Measurements from ENCODE around the gene FAM229A. TPM values are rescaled to one million over a fixed set of nuclear protein-coding genes. Genes with fewer than 3 reads are reported as not detected.

Gene FAM229A
- total and polyA plus RNA-seq, 2 donors (not counting 1 experiment from before 2014, with no cell fraction given), result 0.77 to 0.99 TPM

DNA sequence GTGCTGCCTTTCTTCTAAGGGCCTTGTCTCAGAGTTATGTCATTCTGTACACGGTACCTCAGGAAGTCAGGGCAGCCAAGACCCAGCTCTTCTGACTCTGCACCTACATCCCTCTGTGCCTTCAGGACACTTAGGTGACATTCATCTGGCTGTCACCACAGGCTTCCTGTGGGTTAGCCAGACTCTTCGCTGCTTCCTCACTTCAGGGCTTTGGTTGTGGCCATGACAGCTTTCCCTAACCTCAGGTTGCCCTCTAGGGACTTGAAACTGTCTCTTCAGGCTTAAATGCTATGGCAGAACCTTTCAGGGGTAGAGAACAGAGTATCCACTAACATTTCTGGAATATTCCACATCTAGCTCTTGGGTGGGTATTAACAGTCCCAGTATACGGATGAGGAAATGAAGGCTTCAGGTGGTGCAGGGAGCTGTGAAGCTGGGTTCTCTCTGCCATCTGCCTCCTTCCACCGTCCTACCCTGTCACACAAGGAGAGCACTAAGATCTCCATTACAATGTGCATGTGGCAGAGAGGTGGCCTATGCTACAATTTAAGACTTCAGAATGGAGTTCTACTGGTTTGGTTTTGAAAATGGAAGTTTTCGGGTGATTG, 10.0 kb upstream of the FAM229A start:
- peaks cover 6% of the 10 kb centered on the region for H3K36me3 ChIP-seq (ENCODE audit: control insufficient read depth, insufficient read depth, low read length)
- H3K27me3 ChIP-seq (ENCODE audit: control insufficient read depth, insufficient read depth, low read length), result no peaks in the 10 kb centered on the region
- no peaks in the 10 kb centered on the region for H3K9me3 ChIP-seq (ENCODE audit: control insufficient read depth, insufficient read depth, low read depth, low read length)
- TF ChIP-seq, protein P1, sequence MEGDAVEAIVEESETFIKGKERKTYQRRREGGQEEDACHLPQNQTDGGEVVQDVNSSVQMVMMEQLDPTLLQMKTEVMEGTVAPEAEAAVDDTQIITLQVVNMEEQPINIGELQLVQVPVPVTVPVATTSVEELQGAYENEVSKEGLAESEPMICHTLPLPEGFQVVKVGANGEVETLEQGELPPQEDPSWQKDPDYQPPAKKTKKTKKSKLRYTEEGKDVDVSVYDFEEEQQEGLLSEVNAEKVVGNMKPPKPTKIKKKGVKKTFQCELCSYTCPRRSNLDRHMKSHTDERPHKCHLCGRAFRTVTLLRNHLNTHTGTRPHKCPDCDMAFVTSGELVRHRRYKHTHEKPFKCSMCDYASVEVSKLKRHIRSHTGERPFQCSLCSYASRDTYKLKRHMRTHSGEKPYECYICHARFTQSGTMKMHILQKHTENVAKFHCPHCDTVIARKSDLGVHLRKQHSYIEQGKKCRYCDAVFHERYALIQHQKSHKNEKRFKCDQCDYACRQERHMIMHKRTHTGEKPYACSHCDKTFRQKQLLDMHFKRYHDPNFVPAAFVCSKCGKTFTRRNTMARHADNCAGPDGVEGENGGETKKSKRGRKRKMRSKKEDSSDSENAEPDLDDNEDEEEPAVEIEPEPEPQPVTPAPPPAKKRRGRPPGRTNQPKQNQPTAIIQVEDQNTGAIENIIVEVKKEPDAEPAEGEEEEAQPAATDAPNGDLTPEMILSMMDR (conservative IDR thresholded peaks at IDR 0.05 in 1 of 2, IDR thresholded peaks at IDR 0.05 in 1 of 2; ENCODE audit: low read depth in 1 of 2, low read length in 2 of 2), result no peak
- TF ChIP-seq EZH2 (IDR thresholded peaks at IDR 0.05; ENCODE audit: low read length, missing control alignments), result no peak
- DNase-seq (ENCODE audit: low read depth in 2 of 2), result no peak
- no peak overlapping the region for H3K4me3 ChIP-seq (replicated peaks in 1 of 4; ENCODE audit: control extremely low read depth in 1 of 4, insufficient read depth in 1 of 4, low read depth in 3 of 4, low read length in 4 of 4)
- H3K9ac ChIP-seq (ENCODE audit: insufficient read depth, low read length), result no peak overlapping the region
- H3K27ac ChIP-seq (ENCODE audit: insufficient read depth, low read length), result no peak overlapping the region
- no peak overlapping the region for H3K4me2 ChIP-seq (ENCODE audit: extremely low read depth, insufficient read depth, low read length)
- no peak overlapping the region for H2AFZ ChIP-seq (ENCODE audit: low read length)
- no peaks in the 10 kb centered on the region for H3K79me2 ChIP-seq (ENCODE audit: control insufficient read depth, insufficient read depth, low read length)
- no peaks in the 10 kb centered on the region for H3K4me1 ChIP-seq (ENCODE audit: control insufficient read depth, extremely low read depth, insufficient read depth, low read length)
- H4K20me1 ChIP-seq (ENCODE audit: control insufficient read depth, extremely low read depth, insufficient read depth, low read length), result no peaks in the 10 kb centered on the region

DNA sequence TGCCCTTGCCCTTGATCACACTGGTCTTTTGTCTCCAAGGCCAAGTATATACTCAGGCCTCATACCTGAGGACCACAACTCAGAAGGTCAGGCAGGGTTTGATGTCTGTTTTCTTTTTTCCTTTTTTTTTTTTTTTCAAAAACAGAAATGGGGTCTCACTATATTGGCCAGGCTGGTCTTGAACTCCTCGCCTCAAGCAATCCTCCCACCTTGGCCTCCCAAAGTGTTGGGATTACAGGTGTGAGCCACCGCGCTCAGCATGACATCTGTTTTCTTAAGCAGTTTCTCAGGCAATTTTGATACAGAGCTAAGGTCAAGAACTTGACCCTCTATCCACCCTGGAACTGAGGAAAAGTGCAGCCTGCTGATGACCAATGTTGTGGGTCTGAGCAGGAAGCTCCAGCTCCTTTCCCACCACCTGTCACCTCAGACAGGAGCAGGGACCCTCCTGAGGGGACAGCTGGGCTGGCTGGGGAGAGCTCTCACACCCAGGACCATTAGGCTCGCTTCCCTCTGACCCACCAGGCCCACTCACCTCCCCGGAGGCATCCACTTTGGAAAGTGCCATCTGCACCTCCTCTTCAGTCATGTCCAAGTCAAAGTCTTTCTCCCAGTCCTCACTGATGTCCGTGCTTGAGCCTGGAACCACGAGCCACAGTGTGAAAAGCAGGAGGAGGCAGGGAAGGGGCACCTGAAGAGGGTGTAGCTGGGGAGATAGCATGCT, 5.8 kb upstream of the FAM229A start:
- H3K4me1 ChIP-seq (ENCODE audit: control insufficient read depth, extremely low read depth, insufficient read depth, low read length), result no peaks in the 10 kb centered on the region
- no peaks in the 10 kb centered on the region for H3K27me3 ChIP-seq (ENCODE audit: control insufficient read depth, insufficient read depth, low read length)
- H4K20me1 ChIP-seq (ENCODE audit: control insufficient read depth, extremely low read depth, insufficient read depth, low read length), result no peaks in the 10 kb centered on the region
- no peak overlapping the region for H3K4me3 ChIP-seq (replicated peaks in 1 of 4; ENCODE audit: control extremely low read depth in 1 of 4, insufficient read depth in 1 of 4, low read depth in 3 of 4, low read length in 4 of 4)
- no peak overlapping the region for H3K4me2 ChIP-seq (ENCODE audit: extremely low read depth, insufficient read depth, low read length)
- DNase-seq (ENCODE audit: low read depth in 2 of 2), result no peak
- H3K27ac ChIP-seq (ENCODE audit: insufficient read depth, low read length), result no peak overlapping the region
- no peaks in the 10 kb centered on the region for H3K9me3 ChIP-seq (ENCODE audit: control insufficient read depth, insufficient read depth, low read depth, low read length)
- no peak overlapping the region for H2AFZ ChIP-seq (ENCODE audit: low read length)
- no peak overlapping the region for H3K9ac ChIP-seq (ENCODE audit: insufficient read depth, low read length)
- TF ChIP-seq, protein P1 (conservative IDR thresholded peaks at IDR 0.05 in 1 of 2, IDR thresholded peaks at IDR 0.05 in 1 of 2; ENCODE audit: low read depth in 1 of 2, low read length in 2 of 2), result no peak
- no peak for TF ChIP-seq EZH2 (IDR thresholded peaks at IDR 0.05; ENCODE audit: low read length, missing control alignments)
- peaks cover 15% of the 10 kb centered on the region for H3K36me3 ChIP-seq (ENCODE audit: control insufficient read depth, insufficient read depth, low read length)
- H3K79me2 ChIP-seq (ENCODE audit: control insufficient read depth, insufficient read depth, low read length), result no peaks in the 10 kb centered on the region

DNA sequence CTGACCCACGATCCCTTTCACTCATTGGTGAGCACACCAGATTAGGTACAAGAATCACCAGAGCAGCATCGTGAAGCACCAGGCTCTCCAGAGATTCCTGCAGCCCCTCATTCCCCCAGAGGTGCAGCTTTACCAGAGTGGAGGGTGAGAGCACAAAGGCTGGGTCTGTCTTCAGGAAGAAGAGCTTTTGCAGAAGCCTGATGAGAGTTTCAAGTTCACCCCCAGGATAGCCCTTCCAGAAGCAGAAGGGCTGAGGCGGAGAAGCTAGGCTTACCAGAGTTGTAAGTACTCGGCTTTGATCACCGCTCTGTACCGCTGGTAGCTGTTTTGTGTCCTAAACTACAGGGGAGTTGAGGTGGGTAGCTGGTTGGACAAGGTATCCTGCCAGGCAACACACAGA, 3.2 kb upstream of the FAM229A start:
- H4K20me1 ChIP-seq (ENCODE audit: control insufficient read depth, extremely low read depth, insufficient read depth, low read length), result no peaks in the 10 kb centered on the region
- H3K9me3 ChIP-seq (ENCODE audit: control insufficient read depth, insufficient read depth, low read depth, low read length), result no peaks in the 10 kb centered on the region
- DNase-seq (ENCODE audit: low read depth in 2 of 2), result no peak
- H3K27ac ChIP-seq (ENCODE audit: insufficient read depth, low read length), result no peak overlapping the region
- H3K79me2 ChIP-seq (ENCODE audit: control insufficient read depth, insufficient read depth, low read length), result no peaks in the 10 kb centered on the region
- H3K4me2 ChIP-seq (ENCODE audit: extremely low read depth, insufficient read depth, low read length), result no peak overlapping the region
- H3K9ac ChIP-seq (ENCODE audit: insufficient read depth, low read length), result no peak overlapping the region
- no peaks in the 10 kb centered on the region for H3K27me3 ChIP-seq (ENCODE audit: control insufficient read depth, insufficient read depth, low read length)
- TF ChIP-seq, protein P1 (conservative IDR thresholded peaks at IDR 0.05 in 1 of 2, IDR thresholded peaks at IDR 0.05 in 1 of 2; ENCODE audit: low read depth in 1 of 2, low read length in 2 of 2), result no peak
- no peak for TF ChIP-seq EZH2 (IDR thresholded peaks at IDR 0.05; ENCODE audit: low read length, missing control alignments)
- peaks cover 2% of the 10 kb centered on the region for H3K4me1 ChIP-seq (ENCODE audit: control insufficient read depth, extremely low read depth, insufficient read depth, low read length)
- H3K36me3 ChIP-seq (ENCODE audit: control insufficient read depth, insufficient read depth, low read length), result peaks cover 15% of the 10 kb centered on the region
- H3K4me3 ChIP-seq (replicated peaks in 1 of 4; ENCODE audit: control extremely low read depth in 1 of 4, insufficient read depth in 1 of 4, low read depth in 3 of 4, low read length in 4 of 4), result no peak overlapping the region
- no peak overlapping the region for H2AFZ ChIP-seq (ENCODE audit: low read length)
